Prostate gland (tissue), 2 donors: ENCODE data around the gene RARG.

Source experiments
- POLR2A ChIP-seq: fragments of 450-650 bp; IDR thresholded peaks from one replicate; pipeline ENCODE4 v1.6.1; 2016; ENCODE audit warnings: antibody characterized with exemption, mild to moderate bottlenecking
- POLR2AphosphoS5 ChIP-seq: sonication (generic); formaldehyde crosslinking; IDR thresholded peaks from one replicate; pipeline ENCODE4 v1.6.1; 2017; ENCODE audit warnings: antibody characterized with exemption
- TF ChIP-seq, protein P1 (sequence below), 4 experiments: fragments of 200-600 bp in 2 of 4; fragments of 450-650 bp in 2 of 4; sonication (generic) in 2 of 4; IDR thresholded peaks; 1 replicate in 3 of 4; 2 replicates in 1 of 4; pipeline ENCODE4 v1.5.1; 2016 to 2019; ENCODE audit warnings: antibody characterized with exemption in 4 of 4, mild to moderate bottlenecking in 2 of 4, moderate library complexity in 2 of 4

GRCh38 chr12:53221203-53222080 is 10.6 kb downstream of the RARG start:
- TF ChIP-seq, protein P1, sequence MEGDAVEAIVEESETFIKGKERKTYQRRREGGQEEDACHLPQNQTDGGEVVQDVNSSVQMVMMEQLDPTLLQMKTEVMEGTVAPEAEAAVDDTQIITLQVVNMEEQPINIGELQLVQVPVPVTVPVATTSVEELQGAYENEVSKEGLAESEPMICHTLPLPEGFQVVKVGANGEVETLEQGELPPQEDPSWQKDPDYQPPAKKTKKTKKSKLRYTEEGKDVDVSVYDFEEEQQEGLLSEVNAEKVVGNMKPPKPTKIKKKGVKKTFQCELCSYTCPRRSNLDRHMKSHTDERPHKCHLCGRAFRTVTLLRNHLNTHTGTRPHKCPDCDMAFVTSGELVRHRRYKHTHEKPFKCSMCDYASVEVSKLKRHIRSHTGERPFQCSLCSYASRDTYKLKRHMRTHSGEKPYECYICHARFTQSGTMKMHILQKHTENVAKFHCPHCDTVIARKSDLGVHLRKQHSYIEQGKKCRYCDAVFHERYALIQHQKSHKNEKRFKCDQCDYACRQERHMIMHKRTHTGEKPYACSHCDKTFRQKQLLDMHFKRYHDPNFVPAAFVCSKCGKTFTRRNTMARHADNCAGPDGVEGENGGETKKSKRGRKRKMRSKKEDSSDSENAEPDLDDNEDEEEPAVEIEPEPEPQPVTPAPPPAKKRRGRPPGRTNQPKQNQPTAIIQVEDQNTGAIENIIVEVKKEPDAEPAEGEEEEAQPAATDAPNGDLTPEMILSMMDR (IDR thresholded peaks at IDR 0.05): peak in 2 of 4 experiments; percentile 21
- TF ChIP-seq POLR2A (peak; percentile 15), POLR2AphosphoS5 (peak; percentile 22)
